Retina (tissue), 1 donor: Measurements from ENCODE around the gene FHIT.

ENCODE experiments used
- DNase-seq: peaks from one replicate; pipeline ENCODE4 v3.0.0-alpha.2; 2016

FHIT gene

GRCh38 chr3:61251174-61251972 lies at the start of gene FHIT:
TSS of gene FHIT (minus strand) at chr3:61251452.
- DNase-seq = peak; percentile 89

GRCh38 chr3:61300786-61301185 lies 49.5 kb upstream of the FHIT start:
- DNase-seq = no peak

GRCh38 chr3:61300006-61300380 lies 48.7 kb upstream of the FHIT start:
- DNase-seq = no peak

GRCh38 chr3:61299343-61300005 lies 48.2 kb upstream of the FHIT start:
- DNase-seq = no peak

GRCh38 chr3:61297821-61298220 lies 46.6 kb upstream of the FHIT start:
- no peak for DNase-seq

- no peak for DNase-seq
These were observed 37.2 kb upstream of the FHIT start for GRCh38 chr3:61288446-61288845.

- no peak for DNase-seq
These were observed 32.6 kb upstream of the FHIT start for GRCh38 chr3:61283876-61284275.

- DNase-seq = no peak
These were observed 27.5 kb upstream of the FHIT start for GRCh38 chr3:61278713-61279112.

- no peak for DNase-seq
These were observed 26.2 kb upstream of the FHIT start for GRCh38 chr3:61277411-61277810.

- DNase-seq = no peak
These were observed 18.2 kb upstream of the FHIT start for GRCh38 chr3:61269435-61269834.

- no peak for DNase-seq
These were observed 17.4 kb upstream of the FHIT start for GRCh38 chr3:61268644-61269043.

GRCh38 chr3:61264281-61264680 lies 13.0 kb upstream of the FHIT start:
- DNase-seq = no peak

- DNase-seq = no peak
These were observed 5.9 kb upstream of the FHIT start for GRCh38 chr3:61257148-61257547.

GRCh38 chr3:61253756-61254155 lies 2.5 kb upstream of the FHIT start:
- no peak for DNase-seq

GRCh38 chr3:61252836-61253235 lies 1.6 kb upstream of the FHIT start:
- DNase-seq = no peak

GRCh38 chr3:61250784-61251173 lies 473 bp downstream of the FHIT start:
- no peak for DNase-seq

GRCh38 chr3:61248496-61248895 lies 2.8 kb downstream of the FHIT start:
- DNase-seq = no peak

- no peak for DNase-seq
These were observed 4.1 kb downstream of the FHIT start for GRCh38 chr3:61247191-61247590.

GRCh38 chr3:61239871-61240270 lies 11.4 kb downstream of the FHIT start:
- DNase-seq = no peak

GRCh38 chr3:61237858-61238257 lies 13.4 kb downstream of the FHIT start:
- no peak for DNase-seq

- no peak for DNase-seq
These were observed 14.7 kb downstream of the FHIT start for GRCh38 chr3:61236556-61236955.

- DNase-seq = peak; percentile 48
These were observed 17.5 kb downstream of the FHIT start for GRCh38 chr3:61233746-61234145.

GRCh38 chr3:61231693-61232092 lies 19.6 kb downstream of the FHIT start:
- DNase-seq = no peak

GRCh38 chr3:61227799-61228198 lies 23.5 kb downstream of the FHIT start:
- DNase-seq = no peak
